AG09319 (cell line): ENCODE measurements around the gene PPP2R5A.
"Not testable (repeated sequence)": the region's sequence is repeated elsewhere in the genome, so short reads cannot be mapped to it uniquely, and the experiment has no call there.

Experiments
- DNase-seq: peaks from one replicate; pipeline ENCODE4 v3.0.0-alpha.2; 2010; ENCODE audit warnings: low read depth; ENCODE audit errors: extremely low read depth
- TF ChIP-seq, protein P1 (sequence below): IDR thresholded peaks from 2 replicates; pipeline ENCODE4 v1.5.1; 2011; ENCODE audit warnings: low read depth, mild to moderate bottlenecking, inconsistent platforms, low read length, moderate library complexity

PPP2R5A gene

GRCh38 chr1:212315184-212315583, 30.0 kb downstream of the PPP2R5A start:
- TF ChIP-seq, protein P1, sequence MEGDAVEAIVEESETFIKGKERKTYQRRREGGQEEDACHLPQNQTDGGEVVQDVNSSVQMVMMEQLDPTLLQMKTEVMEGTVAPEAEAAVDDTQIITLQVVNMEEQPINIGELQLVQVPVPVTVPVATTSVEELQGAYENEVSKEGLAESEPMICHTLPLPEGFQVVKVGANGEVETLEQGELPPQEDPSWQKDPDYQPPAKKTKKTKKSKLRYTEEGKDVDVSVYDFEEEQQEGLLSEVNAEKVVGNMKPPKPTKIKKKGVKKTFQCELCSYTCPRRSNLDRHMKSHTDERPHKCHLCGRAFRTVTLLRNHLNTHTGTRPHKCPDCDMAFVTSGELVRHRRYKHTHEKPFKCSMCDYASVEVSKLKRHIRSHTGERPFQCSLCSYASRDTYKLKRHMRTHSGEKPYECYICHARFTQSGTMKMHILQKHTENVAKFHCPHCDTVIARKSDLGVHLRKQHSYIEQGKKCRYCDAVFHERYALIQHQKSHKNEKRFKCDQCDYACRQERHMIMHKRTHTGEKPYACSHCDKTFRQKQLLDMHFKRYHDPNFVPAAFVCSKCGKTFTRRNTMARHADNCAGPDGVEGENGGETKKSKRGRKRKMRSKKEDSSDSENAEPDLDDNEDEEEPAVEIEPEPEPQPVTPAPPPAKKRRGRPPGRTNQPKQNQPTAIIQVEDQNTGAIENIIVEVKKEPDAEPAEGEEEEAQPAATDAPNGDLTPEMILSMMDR, result no peak

GRCh38 chr1:212315907-212316306, 30.7 kb downstream of the PPP2R5A start:
- DNase-seq, result no peak
- TF ChIP-seq, protein P1, result no peak; the same call in 1 of the 2 replicates

More at GRCh38 chr1:212315184-212315583, 30.0 kb downstream of the PPP2R5A start:
- no peak for DNase-seq

- TF ChIP-seq, protein P1, result no peak
- no peak for DNase-seq
These were observed 32.7 kb downstream of the PPP2R5A start for GRCh38 chr1:212317916-212318315.

GRCh38 chr1:212321031-212321430, 35.8 kb downstream of the PPP2R5A start:
- not testable (repeated sequence) for DNase-seq

- TF ChIP-seq, protein P1, result no peak
- no peak for DNase-seq
These were observed 37.9 kb downstream of the PPP2R5A start for GRCh38 chr1:212323066-212323465.

- TF ChIP-seq, protein P1, result no peak
- DNase-seq, result no peak
These were observed 41.3 kb downstream of the PPP2R5A start for GRCh38 chr1:212326541-212326940.

DNA sequence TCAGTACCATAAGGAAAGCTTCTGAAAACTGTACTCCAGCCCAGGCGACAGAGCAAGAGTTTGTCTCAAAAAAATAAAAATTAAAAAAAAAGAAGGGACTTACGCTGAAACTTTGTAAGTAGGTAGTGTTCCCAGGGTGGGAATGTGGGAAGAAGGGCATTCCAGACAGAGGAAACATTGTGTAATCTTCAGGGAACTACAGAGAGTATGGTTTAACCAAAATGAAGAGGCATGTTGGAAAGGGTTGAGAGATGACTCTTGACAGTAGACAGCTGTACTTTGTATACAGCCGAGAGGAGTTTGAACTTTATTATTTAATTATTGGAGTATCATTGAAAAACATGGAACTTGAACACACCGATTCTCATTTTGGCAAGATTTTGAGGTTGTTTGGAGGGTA, 43.0 kb downstream of the PPP2R5A start:
- TF ChIP-seq, protein P1, result no peak
- no peak for DNase-seq

DNA sequence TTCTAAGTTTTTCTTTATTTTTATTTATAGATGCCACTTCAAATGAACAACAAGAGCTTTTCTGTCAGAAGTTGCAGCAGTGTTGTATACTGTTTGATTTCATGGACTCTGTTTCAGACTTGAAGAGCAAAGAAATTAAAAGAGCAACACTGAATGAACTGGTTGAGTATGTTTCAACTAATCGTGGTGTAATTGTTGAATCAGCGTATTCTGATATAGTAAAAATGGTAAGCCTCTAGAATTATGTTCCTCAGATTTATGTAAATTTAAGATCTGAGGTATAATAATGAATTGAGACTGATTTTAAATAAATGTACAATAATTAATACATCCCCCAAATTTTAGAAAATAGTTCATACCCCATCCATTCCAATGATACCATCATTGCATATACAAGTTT, 43.9 kb downstream of the PPP2R5A start:
- DNase-seq, result no peak
- TF ChIP-seq, protein P1, result no peak
